Activated naive CD8-positive, alpha-beta T cell treated with anti-CD3 and anti-CD28 coated beads, Interleukin-2, amount 50 U/mL, for 24 hours (primary cell): ENCODE data around the gene RBP2.

ENCODE experiments used
- ATAC-seq: fragments of 150-1000 bp; cut with Tn5 transposase; one replicate; pipeline ENCODE4 v1.10.0; 2021
- DNase-seq: peaks from one replicate; pipeline ENCODE4 v3.0.0; 2021
- H3K27ac Mint-ChIP-seq: one replicate; pipeline ENCODE4 v1.8.0; 2021; ENCODE audit warnings: mild to moderate bottlenecking, mixed read lengths
- H3K27me3 Mint-ChIP-seq: one replicate; pipeline ENCODE4 v1.8.0; 2021; ENCODE audit warnings: mixed read lengths
- H3K36me3 Mint-ChIP-seq: one replicate; pipeline ENCODE4 v1.8.0; 2021; ENCODE audit warnings: low read depth, mixed read lengths
- H3K4me1 Mint-ChIP-seq: one replicate; pipeline ENCODE4 v1.8.0; 2021; ENCODE audit warnings: mixed read lengths
- H3K4me3 Mint-ChIP-seq: one replicate; pipeline ENCODE4 v1.8.0; 2021; ENCODE audit warnings: mild to moderate bottlenecking, moderate library complexity, mixed read lengths
- H3K9me3 Mint-ChIP-seq: one replicate; pipeline ENCODE4 v1.8.0; 2021; ENCODE audit warnings: mixed read lengths

The RBP2 gene

GRCh38 chr3:139476348-139476747, at the start of gene RBP2:
Gene RBP2 (minus strand): TSS chr3:139476516. CDS start chr3:139476459, 57 bp downstream.
- Mint-ChIP-seq H3K4me1 (no peaks in the 10 kb centered on the region), H3K27ac (no peak within 1 kb of the TSS), H3K36me3 (no peaks in the 10 kb centered on the region), H3K27me3 (no peaks in the 10 kb centered on the region), H3K4me3 (no peak within 1 kb of the TSS), H3K9me3 (no peaks in the 10 kb centered on the region)
- no peak for ATAC-seq
- no peak for DNase-seq

- ATAC-seq = no peak
- H3K4me3 Mint-ChIP-seq = no peak overlapping the region
- no peak overlapping the region for H3K27ac Mint-ChIP-seq
Observed at GRCh38 chr3:139524841-139525636, 48.7 kb upstream of the RBP2 start.

GRCh38 chr3:139523718-139524117, 47.4 kb upstream of the RBP2 start:
- Mint-ChIP-seq H3K9me3 (no peaks in the 10 kb centered on the region), H3K4me1 (no peaks in the 10 kb centered on the region), H3K27me3 (no peaks in the 10 kb centered on the region), H3K4me3 (no peak overlapping the region), H3K36me3 (no peaks in the 10 kb centered on the region), H3K27ac (no peak overlapping the region)
- no peak for ATAC-seq
- DNase-seq = no peak

More at GRCh38 chr3:139524841-139525636, 48.7 kb upstream of the RBP2 start:
- Mint-ChIP-seq H3K36me3 (no peaks in the 10 kb centered on the region), H3K27me3 (no peaks in the 10 kb centered on the region), H3K9me3 (no peaks in the 10 kb centered on the region), H3K4me1 (no peaks in the 10 kb centered on the region)
- DNase-seq = no peak

GRCh38 chr3:139523166-139523565, 46.9 kb upstream of the RBP2 start:
- no peak overlapping the region for H3K27ac Mint-ChIP-seq
- no peaks in the 10 kb centered on the region for H3K4me1 Mint-ChIP-seq
- no peak overlapping the region for H3K4me3 Mint-ChIP-seq
- no peaks in the 10 kb centered on the region for H3K36me3 Mint-ChIP-seq
- H3K27me3 Mint-ChIP-seq = no peaks in the 10 kb centered on the region
- ATAC-seq = no peak
- DNase-seq = no peak
- no peaks in the 10 kb centered on the region for H3K9me3 Mint-ChIP-seq

- H3K27ac Mint-ChIP-seq = no peak overlapping the region
- H3K36me3 Mint-ChIP-seq = no peaks in the 10 kb centered on the region
- no peak for ATAC-seq
Observed at GRCh38 chr3:139522421-139522820, 46.1 kb upstream of the RBP2 start.

GRCh38 chr3:139521816-139522215, 45.5 kb upstream of the RBP2 start:
- H3K4me3 Mint-ChIP-seq = no peak overlapping the region
- ATAC-seq (no peak), DNase-seq (no peak)
- no peaks in the 10 kb centered on the region for H3K36me3 Mint-ChIP-seq
- H3K4me1 Mint-ChIP-seq = no peaks in the 10 kb centered on the region
- no peaks in the 10 kb centered on the region for H3K27me3 Mint-ChIP-seq
- no peaks in the 10 kb centered on the region for H3K9me3 Mint-ChIP-seq
- H3K27ac Mint-ChIP-seq = no peak overlapping the region

More at GRCh38 chr3:139522421-139522820, 46.1 kb upstream of the RBP2 start:
- no peak for DNase-seq
- no peaks in the 10 kb centered on the region for H3K4me1 Mint-ChIP-seq
- H3K9me3 Mint-ChIP-seq = no peaks in the 10 kb centered on the region
- no peak overlapping the region for H3K4me3 Mint-ChIP-seq
- H3K27me3 Mint-ChIP-seq = no peaks in the 10 kb centered on the region

- Mint-ChIP-seq H3K27me3 (no peaks in the 10 kb centered on the region), H3K4me1 (no peaks in the 10 kb centered on the region), H3K27ac (no peak overlapping the region), H3K4me3 (no peak overlapping the region), H3K36me3 (no peaks in the 10 kb centered on the region), H3K9me3 (no peaks in the 10 kb centered on the region)
- no peak for ATAC-seq
- DNase-seq = no peak
Observed at GRCh38 chr3:139521144-139521543, 44.8 kb upstream of the RBP2 start.

GRCh38 chr3:139519998-139520737, 43.9 kb upstream of the RBP2 start:
- ATAC-seq = peak; percentile 63

GRCh38 chr3:139518926-139519842, 42.9 kb upstream of the RBP2 start:
- DNase-seq = no peak
- no peak for ATAC-seq
- H3K36me3 Mint-ChIP-seq = no peaks in the 10 kb centered on the region
- H3K4me3 Mint-ChIP-seq = no peak overlapping the region
- H3K27ac Mint-ChIP-seq = no peak overlapping the region
- H3K27me3 Mint-ChIP-seq = no peaks in the 10 kb centered on the region
- no peaks in the 10 kb centered on the region for H3K9me3 Mint-ChIP-seq
- no peaks in the 10 kb centered on the region for H3K4me1 Mint-ChIP-seq

More at GRCh38 chr3:139519998-139520737, 43.9 kb upstream of the RBP2 start:
- no peaks in the 10 kb centered on the region for H3K4me1 Mint-ChIP-seq
- H3K27me3 Mint-ChIP-seq = no peaks in the 10 kb centered on the region
- no peaks in the 10 kb centered on the region for H3K9me3 Mint-ChIP-seq
- H3K36me3 Mint-ChIP-seq = no peaks in the 10 kb centered on the region
- DNase-seq = peak; percentile 30
- H3K27ac Mint-ChIP-seq = no peak overlapping the region
- no peak overlapping the region for H3K4me3 Mint-ChIP-seq

- H3K27ac Mint-ChIP-seq = no peak overlapping the region
- no peak for DNase-seq
- no peak overlapping the region for H3K4me3 Mint-ChIP-seq
- no peaks in the 10 kb centered on the region for H3K4me1 Mint-ChIP-seq
- no peaks in the 10 kb centered on the region for H3K9me3 Mint-ChIP-seq
- no peaks in the 10 kb centered on the region for H3K27me3 Mint-ChIP-seq
- ATAC-seq = no peak
- H3K36me3 Mint-ChIP-seq = no peaks in the 10 kb centered on the region
Observed at GRCh38 chr3:139518306-139518705, 42.0 kb upstream of the RBP2 start.

GRCh38 chr3:139517321-139518065, 41.2 kb upstream of the RBP2 start:
- Mint-ChIP-seq H3K27me3 (no peaks in the 10 kb centered on the region), H3K27ac (no peak overlapping the region), H3K4me1 (no peaks in the 10 kb centered on the region), H3K4me3 (no peak overlapping the region), H3K9me3 (no peaks in the 10 kb centered on the region), H3K36me3 (no peaks in the 10 kb centered on the region)
- no peak for DNase-seq
- ATAC-seq = no peak

GRCh38 chr3:139514741-139515140, 38.4 kb upstream of the RBP2 start:
- Mint-ChIP-seq H3K4me1 (no peaks in the 10 kb centered on the region), H3K27ac (no peak overlapping the region), H3K9me3 (no peaks in the 10 kb centered on the region), H3K27me3 (no peaks in the 10 kb centered on the region), H3K36me3 (no peaks in the 10 kb centered on the region), H3K4me3 (no peak overlapping the region)
- DNase-seq (no peak), ATAC-seq (no peak)

- no peak for DNase-seq
- H3K4me1 Mint-ChIP-seq = no peaks in the 10 kb centered on the region
- no peak for ATAC-seq
- H3K4me3 Mint-ChIP-seq = no peak overlapping the region
- no peaks in the 10 kb centered on the region for H3K36me3 Mint-ChIP-seq
- no peaks in the 10 kb centered on the region for H3K9me3 Mint-ChIP-seq
- H3K27ac Mint-ChIP-seq = no peak overlapping the region
- no peaks in the 10 kb centered on the region for H3K27me3 Mint-ChIP-seq
Observed at GRCh38 chr3:139509631-139510030, 33.3 kb upstream of the RBP2 start.

GRCh38 chr3:139506766-139507165, 30.4 kb upstream of the RBP2 start:
- Mint-ChIP-seq H3K36me3 (no peaks in the 10 kb centered on the region), H3K4me3 (no peak overlapping the region), H3K27me3 (no peaks in the 10 kb centered on the region), H3K27ac (no peak overlapping the region), H3K9me3 (no peaks in the 10 kb centered on the region), H3K4me1 (no peaks in the 10 kb centered on the region)
- no peak for DNase-seq
- no peak for ATAC-seq
